Measurements from ENCODE around the gene MYO5C. TPM values are rescaled to one million over a fixed set of nuclear protein-coding genes. Genes with fewer than 3 reads are reported as not detected.

Gene MYO5C
- total and polyA plus RNA-seq, 2 of the 8 experiments (the other 6 are each of a cell fraction or from before 2014, with no cell fraction given), result 8.2 to 26.7 TPM

GRCh38 chr15:52318729-52319500 lies 23.3 kb upstream of the MYO5C start:
- Histone ChIP-seq H2BK12ac (ENCODE audit: low read depth, low read length) (no peak overlapping the region), H3K79me2 (ENCODE audit: control insufficient read depth in 1 of 2, insufficient read depth in 2 of 2, low read length in 2 of 2) (no peaks in the 10 kb centered on the region), H4K8ac (ENCODE audit: extremely low read depth, insufficient read depth, low read length) (no peak overlapping the region), H4K91ac (replicated peaks; ENCODE audit: insufficient read length, low read length) (no peak overlapping the region), H3K27ac (ENCODE audit: low read depth, low read length) (no peak overlapping the region), H3K56ac (replicated peaks; ENCODE audit: insufficient read length, low read depth, low read length) (no peak overlapping the region), H3K4me3 (ENCODE audit: extremely low read depth in 1 of 4, insufficient read depth in 2 of 4, low read depth in 3 of 4, low read length in 4 of 4) (no peak overlapping the region), H3K36me3 (ENCODE audit: control insufficient read depth in 2 of 4, insufficient read depth in 4 of 4, low read length in 3 of 4) (peaks cover 3 to 21% (median 4%) of the 10 kb centered on the region in 4 experiments; a peak in 6 of 8 replicates), H2BK5ac (ENCODE audit: low read depth, low read length) (peak overlapping the region; percentile 54; the same call in 1 of the 2 replicates), H3K4ac (replicated peaks; ENCODE audit: insufficient read length, low read depth, low read length) (no peak overlapping the region), H4K5ac (ENCODE audit: insufficient read length, low read depth, low read length) (no peak overlapping the region), H3K23me2 (ENCODE audit: low read depth, low read length) (no peaks in the 10 kb centered on the region; the same call in 1 of the 2 replicates), H3K14ac (ENCODE audit: insufficient read length) (no peak overlapping the region), H2AFZ (ENCODE audit: low read length) (no peak overlapping the region), H3K18ac (ENCODE audit: extremely low read depth, low read length) (no peak overlapping the region), H3K23ac (ENCODE audit: insufficient read length) (no peak overlapping the region), H3K79me1 (ENCODE audit: low read depth, low read length) (no peaks in the 10 kb centered on the region), H3K27me3 (replicated peaks in 1 of 4; ENCODE audit: control insufficient read depth in 3 of 4, extremely low read depth in 1 of 4, insufficient read depth in 3 of 4, low read length in 3 of 4) (no peaks in the 10 kb centered on the region), H3K4me2 (ENCODE audit: insufficient read depth in 1 of 2, low read depth in 2 of 2, low read length in 2 of 2) (no peak overlapping the region), H2BK20ac (ENCODE audit: low read length) (no peak overlapping the region), H2BK120ac (replicated peaks; ENCODE audit: low read depth, low read length) (no peak overlapping the region), H3K4me1 (replicated peaks in 1 of 4; ENCODE audit: control insufficient read depth in 3 of 4, insufficient read depth in 4 of 4, low read length in 3 of 4) (no peaks in the 10 kb centered on the region), H3K9me3 (ENCODE audit: insufficient read depth in 2 of 2, low read depth in 1 of 2, low read length in 1 of 2) (no peaks in the 10 kb centered on the region), H2BK15ac (ENCODE audit: low read length) (no peak overlapping the region), H3K9ac (replicated peaks in 1 of 4; ENCODE audit: extremely low read depth in 1 of 4, low read depth in 3 of 4, low read length in 3 of 4) (no peak overlapping the region), H4K20me1 (replicated peaks in 1 of 2; ENCODE audit: control insufficient read depth in 1 of 2, insufficient read depth in 2 of 2, low read length in 2 of 2) (peaks cover 0 to 2% of the 10 kb centered on the region in 2 experiments), H2AK5ac (ENCODE audit: low read depth, low read length) (no peak overlapping the region)
- CTCF ChIA-PET (ENCODE audit: partially characterized antibody), result interaction anchor here (1.9 kb wide), 1 partner anchor 65 kb away, joined by 6 read pairs; no protein-coding TSS in a partner anchor
- POLR2A ChIA-PET (ENCODE audit: partially characterized antibody), result interaction anchor here (0.9 to 1.8 kb wide), 2 partner anchors 24 to 28 kb away, joined by 3 to 4 read pairs; partner anchors contain the start of gene MYO5C
- 97% methylated on average over 13 of the region's 13 CpGs; no CpG with 5 or more reads in 1 of the 2 experiments for WGBS, 2 experiments (ENCODE audit: extremely low coverage in 1 of 2, insufficient coverage in 1 of 2, insufficient read length in 1 of 2, insufficient replicate concordance in 2 of 2, low coverage in 1 of 2, low lambda C conversion rate in 2 of 2, missing lambda C conversion rate in 1 of 2)
- DNase-seq (ENCODE audit: low read depth in 1 of 2, low spot score in 2 of 2), result no peak
- FAIRE-seq, result no peak
- TF ChIP-seq POLR2AphosphoS5 (IDR thresholded peaks at IDR 0.05; ENCODE audit: low read depth, low read length) (no peak), CBX5 (IDR thresholded peaks at IDR 0.05; ENCODE audit: low read depth, low read length) (no peak), CEBPB (IDR thresholded peaks at IDR 0.05; ENCODE audit: low read depth, low read length) (no peak), NRF1 (IDR thresholded peaks at IDR 0.05; ENCODE audit: low read depth, low read length) (no peak), CREB1 (IDR thresholded peaks at IDR 0.05) (no peak), GTF2F1 (IDR thresholded peaks at IDR 0.05; ENCODE audit: borderline replicate concordance, low read depth, low read length) (no peak), TAF1 (IDR thresholded peaks at IDR 0.05; ENCODE audit: low read depth, low read length) (no peak), MAX (IDR thresholded peaks at IDR 0.05) (no peak), KDM4A (IDR thresholded peaks at IDR 0.05; ENCODE audit: low read depth, low read length, severe bottlenecking) (no peak), EP300 (IDR thresholded peaks at IDR 0.05; ENCODE audit: borderline replicate concordance in 1 of 2, low read depth in 2 of 2, low read length in 2 of 2) (no peak), BACH1 (IDR thresholded peaks at IDR 0.05; ENCODE audit: low read length) (no peak), KDM5A (IDR thresholded peaks at IDR 0.05; ENCODE audit: low read length) (no peak), RNF2 (IDR thresholded peaks at IDR 0.05; ENCODE audit: borderline replicate concordance, low read depth, low read length, missing control alignments, poor library complexity, severe bottlenecking) (no peak)

Data from H1 (cell line).